ENCODE measurements around the gene SLC37A2. TPM values are rescaled to one million over a fixed set of nuclear protein-coding genes. Genes with fewer than 3 reads are reported as not detected.
"Not testable (repeated sequence)": the region's sequence is repeated elsewhere in the genome, so short reads cannot be mapped to it uniquely, and the experiment has no call there.

Gene SLC37A2
- total RNA-seq: 10 to 100 TPM; 19.3 to 42.5 TPM
- 1 to 10 TPM; 2.2 to 4.0 (median 3.2) TPM for polyA plus RNA-seq (ENCODE audit: insufficient read length in 6 of 6)
- long read RNA-seq, donor 1: 0 reads
- long read RNA-seq, donor 2: 0 reads
- long read RNA-seq, donor 3: 0 reads
- long read RNA-seq, donor 4, partial matches to known transcripts: 0 of 3 reads
- long read RNA-seq, donor 4, other reads (novel, unspliced or antisense): 3 of 3 reads
- long read RNA-seq, donor 5: 0 reads
- long read RNA-seq, donor 6: 0 reads
- long read RNA-seq, donor 7, partial matches to known transcripts: 0 of 1 reads
- long read RNA-seq, donor 7, other reads (novel, unspliced or antisense): 0 of 1 reads
- long read RNA-seq, donor 8: 0 reads
- long read RNA-seq, donor 9: 0 reads
- long read RNA-seq, donor 10, transcript SLC37A2-203 (18 exons, 2,910 nt): major isoform, 6 of 14 reads
- long read RNA-seq, donor 10, partial matches to known transcripts: 5 of 14 reads
- long read RNA-seq, donor 10, other reads (novel, unspliced or antisense): 3 of 14 reads
- long read RNA-seq, donor 11: 0 reads
- long read RNA-seq, donor 12: 0 reads

- H3K9me3 ChIP-seq: no peaks in the 10 kb centered on the region
- intact Hi-C loops (cut with DNase I): no loop called here
- DNase-seq: peak; percentile 61 to 93 (median 74)
- H3K27ac ChIP-seq: peak within 1 kb of the TSS; percentile 62 to 83
- H3K27me3 ChIP-seq: peaks cover 7 to 40% of the 10 kb centered on the region in 2 donors
- H3K4me1 ChIP-seq: peaks cover 4 to 10% of the 10 kb centered on the region in 2 donors
- no peaks in the 10 kb centered on the region for H3K36me3 ChIP-seq
- peak; percentile 97 for ATAC-seq
- peak within 1 kb of the TSS; percentile 56 to 64 for H3K4me3 ChIP-seq
- TF ChIP-seq CTCF (IDR thresholded peaks at IDR 0.05): peak in 1 of 2 donors; percentile 44
These were observed at the start of gene SLC37A2 for GRCh38 chr11:125062931-125063428. SLC37A2 (plus strand) TSS chr11:125063305; CDS start chr11:125063368, 63 bp downstream.

DNA sequence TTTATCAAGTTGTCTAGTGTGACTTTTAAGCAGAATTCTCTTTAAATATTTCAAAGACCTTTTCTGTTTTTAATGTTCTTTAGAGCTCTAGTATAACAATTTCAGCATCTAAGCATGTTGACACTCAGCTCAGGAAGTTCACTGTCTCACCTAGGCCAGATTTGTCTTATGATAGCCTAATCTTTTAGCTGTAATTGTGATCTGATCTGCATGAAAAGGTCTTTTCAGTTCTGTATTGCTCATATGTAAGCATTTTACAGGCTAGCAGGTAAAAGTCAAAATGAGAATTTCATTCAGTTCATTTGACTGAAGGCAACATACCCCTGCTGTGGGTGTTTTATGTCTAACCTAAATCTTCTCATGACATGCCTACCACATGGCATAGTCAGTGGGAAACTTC, 46.7 kb upstream of the SLC37A2 start:
- no peak overlapping the region for H3K4me3 ChIP-seq
- H3K27ac ChIP-seq: no peak overlapping the region
- peaks cover 0 to 1% of the 10 kb centered on the region in 2 donors for H3K9me3 ChIP-seq
- intact Hi-C loops (cut with DNase I): no loop called here
- no peaks in the 10 kb centered on the region for H3K36me3 ChIP-seq
- DNase-seq (no peak), ATAC-seq (no peak)
- H3K4me1 ChIP-seq: no peaks in the 10 kb centered on the region
- no peak for TF ChIP-seq CTCF (IDR thresholded peaks at IDR 0.05)
- H3K27me3 ChIP-seq: no peaks in the 10 kb centered on the region

- peak in 2 of 4 donors; percentile 3 to 25 for DNase-seq
- TF ChIP-seq CTCF (IDR thresholded peaks at IDR 0.05): no peak
- peak; percentile 62 for ATAC-seq
- H3K27ac ChIP-seq: no peak overlapping the region
- no peaks in the 10 kb centered on the region for H3K4me1 ChIP-seq
- H3K9me3 ChIP-seq: no peaks in the 10 kb centered on the region
- no peaks in the 10 kb centered on the region for H3K27me3 ChIP-seq
- intact Hi-C loops (cut with DNase I): no loop called here
- no peaks in the 10 kb centered on the region for H3K36me3 ChIP-seq
- no peak overlapping the region for H3K4me3 ChIP-seq
These were observed 42.8 kb upstream of the SLC37A2 start for GRCh38 chr11:125020342-125020741.

DNA sequence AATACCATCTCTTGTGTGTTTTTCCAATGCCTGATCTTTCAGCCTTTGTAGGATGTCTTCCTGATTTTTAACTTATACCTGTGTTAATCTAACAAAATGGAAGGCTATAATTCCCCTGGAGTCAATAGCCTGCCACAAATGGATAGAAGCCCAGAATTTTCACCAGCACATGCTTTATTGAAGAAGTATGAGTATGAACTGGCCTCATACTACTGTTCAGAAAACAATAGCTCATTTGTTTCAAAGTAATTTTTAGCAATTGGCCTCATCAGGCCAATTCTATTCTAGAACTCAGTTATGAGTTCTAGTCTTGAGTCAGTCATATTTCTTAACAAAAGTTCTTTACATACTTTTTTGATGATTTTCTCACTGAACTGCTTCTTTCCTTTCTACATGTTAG, 40.6 kb upstream of the SLC37A2 start:
- H3K4me1 ChIP-seq: no peaks in the 10 kb centered on the region
- intact Hi-C loops (cut with DNase I): no loop called here
- no peaks in the 10 kb centered on the region for H3K9me3 ChIP-seq
- no peaks in the 10 kb centered on the region for H3K27me3 ChIP-seq
- no peak for TF ChIP-seq CTCF (IDR thresholded peaks at IDR 0.05)
- no peaks in the 10 kb centered on the region for H3K36me3 ChIP-seq
- H3K4me3 ChIP-seq: no peak overlapping the region
- DNase-seq: no peak
- no peak overlapping the region for H3K27ac ChIP-seq
- ATAC-seq: no peak

DNA sequence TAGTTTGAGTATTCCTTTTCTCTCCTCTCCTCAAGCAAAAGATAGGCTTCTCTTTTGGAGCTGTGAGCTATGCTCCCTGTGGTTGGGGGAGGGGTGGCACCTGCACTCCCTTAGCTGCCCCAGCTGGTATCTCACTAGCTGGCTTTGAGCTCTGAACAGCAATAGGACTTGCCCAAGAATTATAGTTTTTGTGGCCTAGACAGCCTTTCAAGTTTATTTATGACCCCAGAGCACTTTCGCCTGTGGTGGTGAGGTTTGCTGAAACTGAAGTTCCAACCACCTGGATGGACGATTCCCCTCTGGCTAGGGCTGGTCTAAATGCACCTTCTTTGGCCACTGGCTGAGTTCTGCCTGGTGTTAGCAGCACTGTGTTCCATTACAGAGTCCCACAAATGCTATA, 37.1 kb upstream of the SLC37A2 start:
- ATAC-seq (no peak), DNase-seq (no peak)
- intact Hi-C loops (cut with DNase I): no loop called here
- Histone ChIP-seq H3K27me3 (no peaks in the 10 kb centered on the region), H3K27ac (no peak overlapping the region), H3K4me1 (no peaks in the 10 kb centered on the region), H3K9me3 (no peaks in the 10 kb centered on the region), H3K36me3 (no peaks in the 10 kb centered on the region), H3K4me3 (no peak overlapping the region)
- no peak for TF ChIP-seq CTCF (IDR thresholded peaks at IDR 0.05)

GRCh38 chr11:125029431-125029830, 33.7 kb upstream of the SLC37A2 start:
- H3K27ac ChIP-seq; H3K4me3 ChIP-seq; ATAC-seq; H3K27me3 ChIP-seq; H3K36me3 ChIP-seq; H3K4me1 ChIP-seq; DNase-seq; intact Hi-C loops (cut with DNase I): not testable (repeated sequence)
- peaks cover 0 to 10% of the 10 kb centered on the region in 2 donors for H3K9me3 ChIP-seq

Measured in left lung (tissue), 14 donors.